ENCODE results near the gene SUPT3H.

DNA sequence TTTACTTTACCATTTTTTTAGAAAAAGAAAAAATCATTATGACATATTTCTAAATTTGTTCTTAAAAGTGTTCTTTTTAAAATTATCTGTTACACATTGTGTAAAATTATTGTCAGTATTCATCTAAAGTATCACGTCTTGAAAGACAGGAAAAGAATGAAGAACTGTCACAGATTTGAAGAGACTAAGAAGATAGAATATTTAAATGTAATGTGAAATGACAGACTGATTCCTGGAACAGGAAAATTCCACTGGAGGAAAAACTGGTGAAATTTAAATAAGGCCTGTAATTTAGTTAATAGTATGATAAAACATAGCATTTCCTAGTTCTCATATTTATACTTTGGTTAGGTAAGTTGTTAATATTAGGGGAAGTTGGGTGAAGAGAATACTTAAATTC is 102.4 kb downstream of the SUPT3H start:
- TF ChIP-seq, protein P1, sequence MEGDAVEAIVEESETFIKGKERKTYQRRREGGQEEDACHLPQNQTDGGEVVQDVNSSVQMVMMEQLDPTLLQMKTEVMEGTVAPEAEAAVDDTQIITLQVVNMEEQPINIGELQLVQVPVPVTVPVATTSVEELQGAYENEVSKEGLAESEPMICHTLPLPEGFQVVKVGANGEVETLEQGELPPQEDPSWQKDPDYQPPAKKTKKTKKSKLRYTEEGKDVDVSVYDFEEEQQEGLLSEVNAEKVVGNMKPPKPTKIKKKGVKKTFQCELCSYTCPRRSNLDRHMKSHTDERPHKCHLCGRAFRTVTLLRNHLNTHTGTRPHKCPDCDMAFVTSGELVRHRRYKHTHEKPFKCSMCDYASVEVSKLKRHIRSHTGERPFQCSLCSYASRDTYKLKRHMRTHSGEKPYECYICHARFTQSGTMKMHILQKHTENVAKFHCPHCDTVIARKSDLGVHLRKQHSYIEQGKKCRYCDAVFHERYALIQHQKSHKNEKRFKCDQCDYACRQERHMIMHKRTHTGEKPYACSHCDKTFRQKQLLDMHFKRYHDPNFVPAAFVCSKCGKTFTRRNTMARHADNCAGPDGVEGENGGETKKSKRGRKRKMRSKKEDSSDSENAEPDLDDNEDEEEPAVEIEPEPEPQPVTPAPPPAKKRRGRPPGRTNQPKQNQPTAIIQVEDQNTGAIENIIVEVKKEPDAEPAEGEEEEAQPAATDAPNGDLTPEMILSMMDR (optimal IDR thresholded peaks at IDR 0.05 in 1 of 3, IDR thresholded peaks at IDR 0.05 in 1 of 3, conservative IDR thresholded peaks at IDR 0.05 in 1 of 3; ENCODE audit: extremely low read depth in 1 of 3, insufficient read depth in 2 of 3, low read length in 3 of 3): no peak
- TF ChIP-seq EZH2 (IDR thresholded peaks at IDR 0.05; ENCODE audit: low read length): no peak
